Measurements from ENCODE around the gene SFRP4.
"Not testable (repeated sequence)": the region's sequence is repeated elsewhere in the genome, so short reads cannot be mapped to it uniquely, and the experiment has no call there.

The SFRP4 gene

GRCh38 chr7:37916673-37917660, at the start of gene SFRP4:
TSS of gene SFRP4 (minus strand) at chr7:37916817. CDS start at chr7:37916537, 280 bp downstream.
- DNase-seq (ENCODE audit: extremely low read depth in 1 of 2, low read depth in 1 of 2): no peak

- DNase-seq (ENCODE audit: extremely low read depth in 1 of 2, low read depth in 1 of 2): no peak
Observed at GRCh38 chr7:37964196-37964595, 47.6 kb upstream of the SFRP4 start.

- no peak for DNase-seq (ENCODE audit: extremely low read depth in 1 of 2, low read depth in 1 of 2)
Observed at GRCh38 chr7:37961251-37961650, 44.6 kb upstream of the SFRP4 start.

- no peak for DNase-seq (ENCODE audit: extremely low read depth in 1 of 2, low read depth in 1 of 2)
Observed at GRCh38 chr7:37960483-37960882, 43.9 kb upstream of the SFRP4 start.

GRCh38 chr7:37957221-37957970, 40.8 kb upstream of the SFRP4 start:
- no peak for DNase-seq (ENCODE audit: extremely low read depth in 1 of 2, low read depth in 1 of 2)

GRCh38 chr7:37956791-37957190, 40.2 kb upstream of the SFRP4 start:
- no peak for DNase-seq (ENCODE audit: extremely low read depth in 1 of 2, low read depth in 1 of 2)

- not testable (repeated sequence) for DNase-seq (ENCODE audit: extremely low read depth in 1 of 2, low read depth in 1 of 2)
Observed at GRCh38 chr7:37954217-37954616, 37.6 kb upstream of the SFRP4 start.

GRCh38 chr7:37952240-37952639, 35.6 kb upstream of the SFRP4 start:
- DNase-seq (ENCODE audit: extremely low read depth in 1 of 2, low read depth in 1 of 2): no peak

GRCh38 chr7:37947941-37948210, 31.3 kb upstream of the SFRP4 start:
- DNase-seq (ENCODE audit: extremely low read depth in 1 of 2, low read depth in 1 of 2): no peak

GRCh38 chr7:37947138-37947940, 30.7 kb upstream of the SFRP4 start:
- no peak for DNase-seq (ENCODE audit: extremely low read depth in 1 of 2, low read depth in 1 of 2)

GRCh38 chr7:37945336-37945735, 28.7 kb upstream of the SFRP4 start:
- DNase-seq (ENCODE audit: extremely low read depth in 1 of 2, low read depth in 1 of 2): no peak

GRCh38 chr7:37944737-37945054, 28.1 kb upstream of the SFRP4 start:
- DNase-seq (ENCODE audit: extremely low read depth in 1 of 2, low read depth in 1 of 2): no peak

GRCh38 chr7:37943905-37944736, 27.5 kb upstream of the SFRP4 start:
- no peak for DNase-seq (ENCODE audit: extremely low read depth in 1 of 2, low read depth in 1 of 2)

GRCh38 chr7:37942934-37943610, 26.5 kb upstream of the SFRP4 start:
- no peak for DNase-seq (ENCODE audit: extremely low read depth in 1 of 2, low read depth in 1 of 2)

- no peak for DNase-seq (ENCODE audit: extremely low read depth in 1 of 2, low read depth in 1 of 2)
Observed at GRCh38 chr7:37933018-37933566, 16.5 kb upstream of the SFRP4 start.

- DNase-seq (ENCODE audit: extremely low read depth in 1 of 2, low read depth in 1 of 2): no peak
Observed at GRCh38 chr7:37932543-37932942, 15.9 kb upstream of the SFRP4 start.

- no peak for DNase-seq (ENCODE audit: extremely low read depth in 1 of 2, low read depth in 1 of 2)
Observed at GRCh38 chr7:37930226-37930948, 13.8 kb upstream of the SFRP4 start.

GRCh38 chr7:37928878-37929277, 12.3 kb upstream of the SFRP4 start:
- DNase-seq (ENCODE audit: extremely low read depth in 1 of 2, low read depth in 1 of 2): no peak
